Neural cell (in vitro differentiated cells): Measurements from ENCODE around the gene AKT3. TPM values are rescaled to one million over a fixed set of nuclear protein-coding genes. Genes with fewer than 3 reads are reported as not detected.

ENCODE experiments used
- H2AFZ ChIP-seq: fragments of 200-600, 300-800 bp; sonication (generic), shearing (Covaris generic); 2 replicates; pipeline ENCODE4 v1.6.0; 2014; ENCODE audit warnings: low read depth, mild to moderate bottlenecking, antibody characterized with exemption, low read length, moderate library complexity
- H3F3A ChIP-seq: fragments of 200-600 bp; shearing (Covaris generic); 2 replicates; pipeline ENCODE4 v1.6.1; 2016; ENCODE audit warnings: mild to moderate bottlenecking, moderate library complexity, mixed read lengths, antibody characterized with exemption, low read length; ENCODE audit not compliant: insufficient read depth, poor library complexity, severe bottlenecking
- H3K27ac ChIP-seq: fragments of 200-600, 300-800 bp; sonication (generic), shearing (Covaris generic); 2 replicates; pipeline ENCODE4 v1.5.1; 2014; ENCODE audit warnings: mild to moderate bottlenecking, low read length, moderate library complexity
- H3K27me3 ChIP-seq: fragments of 300-800, 200-600 bp; sonication (generic), shearing (Covaris generic); 2 replicates; pipeline ENCODE4 v1.6.0; 2014; ENCODE audit warnings: mild to moderate bottlenecking, low read depth, low read length, moderate library complexity; ENCODE audit not compliant: insufficient read depth
- H3K36me3 ChIP-seq: fragments of 300-800, 200-600 bp; sonication (generic), shearing (Covaris generic); 2 replicates; pipeline ENCODE4 v1.5.1; 2014; ENCODE audit warnings: mild to moderate bottlenecking, antibody characterized with exemption, low read length, moderate library complexity; ENCODE audit not compliant: insufficient read depth
- H3K4me2 ChIP-seq: fragments of 300-800, 200-600 bp; sonication (generic), shearing (Covaris generic); 2 replicates; pipeline ENCODE4 v1.6.0; 2014; ENCODE audit warnings: mild to moderate bottlenecking, low read length
- H3K4me3 ChIP-seq: fragments of 300-800, 200-600 bp; sonication (generic), shearing (Covaris generic); 2 replicates; pipeline ENCODE4 v1.5.1; 2014; ENCODE audit warnings: mild to moderate bottlenecking, low read length, moderate library complexity
- H3K79me2 ChIP-seq: fragments of 200-600 bp; shearing (Covaris generic); replicated peaks from 2 replicates; pipeline ENCODE4 v1.6.0; 2014; ENCODE audit warnings: mild to moderate bottlenecking, low read length, moderate library complexity; ENCODE audit not compliant: insufficient read depth
- H3K9ac ChIP-seq: fragments of 300-800, 200-600 bp; sonication (generic), shearing (Covaris generic); 2 replicates; pipeline ENCODE4 v1.6.1; 2016; ENCODE audit warnings: mild to moderate bottlenecking, low read length, mixed read lengths
- H3K9me2 ChIP-seq: fragments of 200-600 bp; shearing (Covaris generic); 2 replicates; pipeline ENCODE4 v1.6.1; 2016; ENCODE audit warnings: mild to moderate bottlenecking, low read length, mixed read lengths; ENCODE audit not compliant: insufficient read depth
- H3K9me3 ChIP-seq: fragments of 200-600, 300-800 bp; sonication (generic), shearing (Covaris generic); 2 replicates; pipeline ENCODE4 v1.6.1; 2016; ENCODE audit warnings: mild to moderate bottlenecking, mixed run types, low read length, moderate library complexity, mixed read lengths
- H4K20me1 ChIP-seq: fragments of 200-600 bp; shearing (Covaris generic); 2 replicates; pipeline ENCODE4 v1.6.1; 2016; ENCODE audit warnings: mild to moderate bottlenecking, mixed run types; ENCODE audit not compliant: insufficient read depth
- CTCF ChIP-seq: fragments of 450-650 bp; IDR thresholded peaks from 2 replicates; pipeline ENCODE4 v1.5.1; 2014; ENCODE audit warnings: antibody characterized with exemption, mild to moderate bottlenecking, moderate library complexity; ENCODE audit not compliant: poor library complexity, severe bottlenecking
- EP300 ChIP-seq: fragments of 450-650 bp; conservative IDR thresholded peaks from 2 replicates; pipeline ENCODE4 v1.6.1; 2014; ENCODE audit warnings: antibody characterized with exemption, mild to moderate bottlenecking, moderate library complexity; ENCODE audit not compliant: poor library complexity, severe bottlenecking
- EZH2 ChIP-seq: fragments of 200-600, 300-800 bp; shearing (Covaris generic), sonication (generic); IDR thresholded peaks from 2 replicates; pipeline ENCODE4 v1.6.1; 2014; ENCODE audit warnings: antibody characterized with exemption, low read length, borderline replicate concordance, mild to moderate bottlenecking; ENCODE audit not compliant: insufficient read depth, poor library complexity, severe bottlenecking
- MXI1 ChIP-seq: fragments of 450-650 bp; conservative IDR thresholded peaks from 2 replicates; pipeline ENCODE4 v1.6.1; 2014; ENCODE audit warnings: antibody characterized with exemption, mild to moderate bottlenecking; ENCODE audit not compliant: poor library complexity, severe bottlenecking
- POLR2AphosphoS5 ChIP-seq: IDR thresholded peaks from 2 replicates; pipeline ENCODE4 v1.6.1; 2012
- RAD21 ChIP-seq: fragments of 450-650 bp; conservative IDR thresholded peaks from 2 replicates; pipeline ENCODE4 v1.6.1; 2014; ENCODE audit warnings: antibody characterized with exemption, mild to moderate bottlenecking, moderate library complexity
- SMC3 ChIP-seq: fragments of 450-650 bp; conservative IDR thresholded peaks from 2 replicates; pipeline ENCODE4 v1.6.1; 2014; ENCODE audit warnings: antibody characterized with exemption, mild to moderate bottlenecking, moderate library complexity; ENCODE audit not compliant: poor library complexity
- TAF1 ChIP-seq: IDR thresholded peaks from 2 replicates; pipeline ENCODE4 v1.6.1; 2012; ENCODE audit warnings: low read depth
- polyA plus RNA-seq: library from polyadenylated mRNA; depleted of rRNA; stranded (reverse); fragments of >200 nt; gene quantifications from 2 replicates; pipeline ENCODE4 v1.2.3, GENCODE V29; 2014
- TF ChIP-seq, protein P1 (sequence below): IDR thresholded peaks from 2 replicates; pipeline ENCODE4 v1.6.1; 2012; ENCODE audit warnings: borderline replicate concordance

The AKT3 gene
- polyA plus RNA-seq, 1 donor from 2014 or later: 46.0 TPM

DNA sequence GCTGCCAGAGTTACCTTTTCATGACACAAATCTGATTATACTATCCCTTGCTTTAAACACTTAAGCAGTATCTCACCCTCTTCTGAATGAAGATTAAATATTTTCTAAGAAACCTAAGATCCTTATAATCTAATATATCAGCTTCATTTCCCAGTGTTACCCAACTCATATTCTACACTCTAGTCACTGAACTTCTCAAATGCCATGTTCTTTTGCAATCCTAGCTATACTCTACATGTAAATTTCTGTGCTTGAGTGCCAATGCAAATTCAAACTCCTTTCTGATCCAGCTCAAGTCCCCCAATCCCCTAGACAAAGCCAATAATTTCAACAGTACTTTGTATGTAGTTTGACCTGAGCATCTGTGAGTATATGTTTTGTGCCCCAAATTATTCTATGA, 300.3 kb downstream of the AKT3 start:
- no peak overlapping the region for H3K4me2 ChIP-seq
- H3K36me3 ChIP-seq: no peaks in the 10 kb centered on the region
- no peaks in the 10 kb centered on the region for H3K9me2 ChIP-seq
- H3K27ac ChIP-seq: no peak overlapping the region
- TF ChIP-seq CTCF (no peak), POLR2AphosphoS5 (no peak), EP300 (no peak), MXI1 (no peak), TAF1 (no peak), RAD21 (no peak), SMC3 (no peak), EZH2 (no peak)
- TF ChIP-seq, protein P1, sequence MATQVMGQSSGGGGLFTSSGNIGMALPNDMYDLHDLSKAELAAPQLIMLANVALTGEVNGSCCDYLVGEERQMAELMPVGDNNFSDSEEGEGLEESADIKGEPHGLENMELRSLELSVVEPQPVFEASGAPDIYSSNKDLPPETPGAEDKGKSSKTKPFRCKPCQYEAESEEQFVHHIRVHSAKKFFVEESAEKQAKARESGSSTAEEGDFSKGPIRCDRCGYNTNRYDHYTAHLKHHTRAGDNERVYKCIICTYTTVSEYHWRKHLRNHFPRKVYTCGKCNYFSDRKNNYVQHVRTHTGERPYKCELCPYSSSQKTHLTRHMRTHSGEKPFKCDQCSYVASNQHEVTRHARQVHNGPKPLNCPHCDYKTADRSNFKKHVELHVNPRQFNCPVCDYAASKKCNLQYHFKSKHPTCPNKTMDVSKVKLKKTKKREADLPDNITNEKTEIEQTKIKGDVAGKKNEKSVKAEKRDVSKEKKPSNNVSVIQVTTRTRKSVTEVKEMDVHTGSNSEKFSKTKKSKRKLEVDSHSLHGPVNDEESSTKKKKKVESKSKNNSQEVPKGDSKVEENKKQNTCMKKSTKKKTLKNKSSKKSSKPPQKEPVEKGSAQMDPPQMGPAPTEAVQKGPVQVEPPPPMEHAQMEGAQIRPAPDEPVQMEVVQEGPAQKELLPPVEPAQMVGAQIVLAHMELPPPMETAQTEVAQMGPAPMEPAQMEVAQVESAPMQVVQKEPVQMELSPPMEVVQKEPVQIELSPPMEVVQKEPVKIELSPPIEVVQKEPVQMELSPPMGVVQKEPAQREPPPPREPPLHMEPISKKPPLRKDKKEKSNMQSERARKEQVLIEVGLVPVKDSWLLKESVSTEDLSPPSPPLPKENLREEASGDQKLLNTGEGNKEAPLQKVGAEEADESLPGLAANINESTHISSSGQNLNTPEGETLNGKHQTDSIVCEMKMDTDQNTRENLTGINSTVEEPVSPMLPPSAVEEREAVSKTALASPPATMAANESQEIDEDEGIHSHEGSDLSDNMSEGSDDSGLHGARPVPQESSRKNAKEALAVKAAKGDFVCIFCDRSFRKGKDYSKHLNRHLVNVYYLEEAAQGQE: no peak
- no peak overlapping the region for H3K4me3 ChIP-seq
- H3F3A ChIP-seq: no peaks in the 10 kb centered on the region
- no peak overlapping the region for H3K9ac ChIP-seq
- no peaks in the 10 kb centered on the region for H3K79me2 ChIP-seq
- no peaks in the 10 kb centered on the region for H3K9me3 ChIP-seq
- H3K27me3 ChIP-seq: no peaks in the 10 kb centered on the region
- no peak overlapping the region for H2AFZ ChIP-seq
- no peaks in the 10 kb centered on the region for H4K20me1 ChIP-seq

GRCh38 chr1:243549108-243549507, 300.9 kb downstream of the AKT3 start:
- Histone ChIP-seq H3K4me2 (no peak overlapping the region), H3K36me3 (no peaks in the 10 kb centered on the region), H3K9me2 (no peaks in the 10 kb centered on the region), H3F3A (no peaks in the 10 kb centered on the region), H2AFZ (no peak overlapping the region), H3K27ac (no peak overlapping the region), H4K20me1 (no peaks in the 10 kb centered on the region), H3K27me3 (no peaks in the 10 kb centered on the region), H3K79me2 (no peaks in the 10 kb centered on the region), H3K4me3 (no peak overlapping the region), H3K9me3 (no peaks in the 10 kb centered on the region), H3K9ac (no peak overlapping the region)
- no peak for TF ChIP-seq CTCF
- no peak for TF ChIP-seq EZH2
- TF ChIP-seq RAD21: no peak
- no peak for TF ChIP-seq MXI1
- no peak for TF ChIP-seq EP300
- no peak for TF ChIP-seq TAF1
- no peak for TF ChIP-seq SMC3
- TF ChIP-seq, protein P1: no peak
- TF ChIP-seq POLR2AphosphoS5: no peak
